Thyroid gland (tissue), 4 donors: ENCODE data around the gene RTF1. TPM values are rescaled to one million over a fixed set of nuclear protein-coding genes. Genes with fewer than 3 reads are reported as not detected.

Experiments
- DNase-seq, 2 donors: peaks; one replicate each; pipeline ENCODE4 v3.0.0-alpha.2; 2019
- H3K27ac ChIP-seq, 3 donors: fragments of 200-600 bp; sonication (generic); 1 replicate in 2 of 3; 2 replicates in 1 of 3; pipeline ENCODE4 v1.5.1; 2016 to 2019; ENCODE audit warnings: mild to moderate bottlenecking in 1 of 3, moderate library complexity in 1 of 3
- H3K27me3 ChIP-seq: fragments of 200-600 bp; sonication (generic); one replicate; pipeline ENCODE4 v1.5.1; 2019
- H3K36me3 ChIP-seq, 2 donors: fragments of 200-600 bp; sonication (generic); one replicate each; pipeline ENCODE4 v1.5.1; 2016 to 2019
- H3K4me1 ChIP-seq, 2 donors: fragments of 200-600 bp; sonication (generic); one replicate each; pipeline ENCODE4 v1.5.1; 2017 to 2019
- H3K4me3 ChIP-seq, 3 donors: fragments of 200-600 bp; sonication (generic); replicated peaks in 1 of 3; 1 replicate in 2 of 3; 2 replicates in 1 of 3; pipeline ENCODE4 v1.5.1; 2016; ENCODE audit warnings: mild to moderate bottlenecking in 1 of 3
- H3K9me3 ChIP-seq: fragments of 200-600 bp; sonication (generic); one replicate; pipeline ENCODE4 v1.5.1; 2017
- POLR2A ChIP-seq, 2 donors: fragments of 450-650 bp; IDR thresholded peaks; one replicate each; pipeline ENCODE4 v1.6.1; 2017; ENCODE audit warnings: antibody characterized with exemption in 2 of 2, mild to moderate bottlenecking in 2 of 2, moderate library complexity in 1 of 2
- WGBS, 2 donors: methylation state at CpG; one replicate each; pipeline ENCODE4 v1.1.5; 2017; 5-methylcytosine and 5-hydroxymethylcytosine counted together
- intact Hi-C: fragments of 100-400 bp; cut with DNase I; formaldehyde crosslinking; loops from one replicate; pipeline ENCODE4 v1.15.1; 2023
- total RNA-seq, 4 donors: library from RNA; depleted of rRNA; stranded (reverse); fragments of >200 nt; gene quantifications; one replicate each; pipeline ENCODE4 v1.2.3, GENCODE V29; 2016
- TF ChIP-seq, protein P1 (sequence below), 6 experiments: fragments of 200-600 bp in 3 of 6; fragments of 450-650 bp in 3 of 6; sonication (generic) in 3 of 6; IDR thresholded peaks; one replicate each; pipeline ENCODE4 v1.5.1; 2016 to 2019; ENCODE audit warnings: antibody characterized with exemption in 6 of 6, mild to moderate bottlenecking in 2 of 6, inconsistent platforms in 1 of 6, moderate library complexity in 1 of 6

RTF1 gene
- total RNA-seq, 4 donors from 2014 or later = 26.6 to 37.4 (median 35.4) TPM

DNA sequence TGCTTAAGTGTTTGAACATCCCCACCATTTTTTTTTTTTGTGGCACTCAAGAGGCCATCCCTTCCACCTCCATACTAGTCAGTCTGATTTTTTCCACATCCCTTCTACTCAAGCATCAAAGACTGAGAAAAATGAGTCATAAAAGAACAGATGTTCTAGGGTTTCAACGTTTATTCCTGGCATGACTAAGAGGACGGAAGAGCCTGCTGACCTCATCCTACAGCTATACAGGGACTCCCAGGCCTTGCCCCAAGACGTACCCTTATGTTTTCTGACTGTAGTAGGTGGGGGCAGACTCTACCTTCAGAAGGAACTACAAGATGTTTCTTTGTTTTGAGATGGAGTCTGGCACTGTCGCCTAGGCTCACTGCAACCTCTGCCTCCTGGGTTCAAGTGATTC lies 73.5 kb downstream of the RTF1 start:
- H3K27ac ChIP-seq = no peak overlapping the region
- H3K27me3 ChIP-seq = peaks cover 4% of the 10 kb centered on the region
- DNase-seq = no peak
- no peaks in the 10 kb centered on the region for H3K36me3 ChIP-seq
- WGBS, 2 donors = 54 to 72% methylated on average over 4 of the region's 4 CpGs
- no peaks in the 10 kb centered on the region for H3K9me3 ChIP-seq
- H3K4me3 ChIP-seq = no peak overlapping the region
- TF ChIP-seq, protein P1, sequence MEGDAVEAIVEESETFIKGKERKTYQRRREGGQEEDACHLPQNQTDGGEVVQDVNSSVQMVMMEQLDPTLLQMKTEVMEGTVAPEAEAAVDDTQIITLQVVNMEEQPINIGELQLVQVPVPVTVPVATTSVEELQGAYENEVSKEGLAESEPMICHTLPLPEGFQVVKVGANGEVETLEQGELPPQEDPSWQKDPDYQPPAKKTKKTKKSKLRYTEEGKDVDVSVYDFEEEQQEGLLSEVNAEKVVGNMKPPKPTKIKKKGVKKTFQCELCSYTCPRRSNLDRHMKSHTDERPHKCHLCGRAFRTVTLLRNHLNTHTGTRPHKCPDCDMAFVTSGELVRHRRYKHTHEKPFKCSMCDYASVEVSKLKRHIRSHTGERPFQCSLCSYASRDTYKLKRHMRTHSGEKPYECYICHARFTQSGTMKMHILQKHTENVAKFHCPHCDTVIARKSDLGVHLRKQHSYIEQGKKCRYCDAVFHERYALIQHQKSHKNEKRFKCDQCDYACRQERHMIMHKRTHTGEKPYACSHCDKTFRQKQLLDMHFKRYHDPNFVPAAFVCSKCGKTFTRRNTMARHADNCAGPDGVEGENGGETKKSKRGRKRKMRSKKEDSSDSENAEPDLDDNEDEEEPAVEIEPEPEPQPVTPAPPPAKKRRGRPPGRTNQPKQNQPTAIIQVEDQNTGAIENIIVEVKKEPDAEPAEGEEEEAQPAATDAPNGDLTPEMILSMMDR (IDR thresholded peaks at IDR 0.05) = no peak
- TF ChIP-seq POLR2A (IDR thresholded peaks at IDR 0.05) = no peak
- H3K4me1 ChIP-seq = peaks cover 23 to 24% of the 10 kb centered on the region in 2 donors
- intact Hi-C loops = no loop called here

DNA sequence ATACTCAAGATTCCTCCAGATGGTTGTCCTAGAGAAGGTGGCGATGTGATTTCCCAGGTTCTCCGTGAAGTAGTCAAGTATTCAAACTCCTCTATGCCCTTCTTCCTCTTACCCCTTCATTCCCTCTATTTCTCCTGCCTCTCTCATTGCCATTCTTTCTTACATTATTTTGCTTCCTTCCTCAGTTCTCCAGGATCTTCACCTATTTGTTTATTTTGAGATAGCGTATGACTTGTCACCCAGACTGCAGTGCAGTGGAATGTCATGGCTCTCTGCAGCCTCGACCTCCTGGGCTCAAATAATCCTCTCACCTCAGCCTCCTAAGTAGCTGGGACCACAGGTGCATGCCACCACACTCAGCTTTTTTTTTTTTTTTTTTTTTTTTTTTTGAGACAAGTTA lies 75.0 kb downstream of the RTF1 start:
- TF ChIP-seq, protein P1 (IDR thresholded peaks at IDR 0.05) = no peak
- no peak for TF ChIP-seq POLR2A (IDR thresholded peaks at IDR 0.05)
- Histone ChIP-seq H3K36me3 (no peaks in the 10 kb centered on the region), H3K9me3 (no peaks in the 10 kb centered on the region), H3K27me3 (peaks cover 4% of the 10 kb centered on the region), H3K4me1 (peaks cover 26 to 29% of the 10 kb centered on the region in 2 donors), H3K4me3 (no peak overlapping the region), H3K27ac (no peak overlapping the region)
- no peak for DNase-seq
- intact Hi-C loops = no loop called here
- WGBS, 2 donors = 82 to 90% methylated on average over 4 of the region's 4 CpGs

DNA sequence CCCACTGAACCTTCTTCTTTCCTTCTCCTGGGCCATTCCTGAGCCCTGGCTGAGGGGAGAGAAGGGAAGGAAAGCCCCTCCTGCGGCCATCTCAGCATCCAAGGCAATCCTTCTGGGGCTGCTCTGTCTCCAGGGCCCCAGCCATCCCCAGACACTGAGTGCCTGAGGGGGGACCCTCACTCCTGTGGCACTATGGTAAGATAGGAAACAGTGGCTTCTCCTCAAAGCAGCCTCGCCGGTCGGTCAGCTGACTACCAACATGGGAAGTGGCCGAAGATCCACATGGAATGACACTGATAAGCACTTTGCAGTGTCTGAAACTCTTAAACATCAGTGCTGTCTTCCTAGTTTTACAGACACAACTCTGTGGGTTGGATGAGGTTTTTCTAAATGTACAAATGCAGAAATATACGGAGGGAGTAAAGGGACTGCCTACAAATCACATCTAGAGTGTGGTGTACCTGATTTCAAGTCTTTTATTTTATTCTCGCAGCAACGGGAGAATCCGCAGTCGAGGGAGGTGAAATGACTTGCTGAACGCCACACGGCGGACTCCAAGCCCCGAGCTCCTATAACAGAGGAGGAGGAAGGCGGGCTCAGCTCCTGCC lies 75.8 kb downstream of the RTF1 start:
- WGBS, 2 donors = 3 to 7% methylated on average over 11 to 15 of the region's 15 CpGs
- no peak for DNase-seq
- H3K27me3 ChIP-seq = peaks cover 4% of the 10 kb centered on the region
- no peaks in the 10 kb centered on the region for H3K9me3 ChIP-seq
- TF ChIP-seq POLR2A (IDR thresholded peaks at IDR 0.05) = no peak
- TF ChIP-seq, protein P1 (IDR thresholded peaks at IDR 0.05) = no peak
- intact Hi-C loops = no loop called here
- H3K27ac ChIP-seq = no peak overlapping the region
- H3K4me1 ChIP-seq = peaks cover 26 to 29% of the 10 kb centered on the region in 2 donors
- peak overlapping the region in 2 of 3 donors; percentile 50 to 52 for H3K4me3 ChIP-seq
- no peaks in the 10 kb centered on the region for H3K36me3 ChIP-seq

DNA sequence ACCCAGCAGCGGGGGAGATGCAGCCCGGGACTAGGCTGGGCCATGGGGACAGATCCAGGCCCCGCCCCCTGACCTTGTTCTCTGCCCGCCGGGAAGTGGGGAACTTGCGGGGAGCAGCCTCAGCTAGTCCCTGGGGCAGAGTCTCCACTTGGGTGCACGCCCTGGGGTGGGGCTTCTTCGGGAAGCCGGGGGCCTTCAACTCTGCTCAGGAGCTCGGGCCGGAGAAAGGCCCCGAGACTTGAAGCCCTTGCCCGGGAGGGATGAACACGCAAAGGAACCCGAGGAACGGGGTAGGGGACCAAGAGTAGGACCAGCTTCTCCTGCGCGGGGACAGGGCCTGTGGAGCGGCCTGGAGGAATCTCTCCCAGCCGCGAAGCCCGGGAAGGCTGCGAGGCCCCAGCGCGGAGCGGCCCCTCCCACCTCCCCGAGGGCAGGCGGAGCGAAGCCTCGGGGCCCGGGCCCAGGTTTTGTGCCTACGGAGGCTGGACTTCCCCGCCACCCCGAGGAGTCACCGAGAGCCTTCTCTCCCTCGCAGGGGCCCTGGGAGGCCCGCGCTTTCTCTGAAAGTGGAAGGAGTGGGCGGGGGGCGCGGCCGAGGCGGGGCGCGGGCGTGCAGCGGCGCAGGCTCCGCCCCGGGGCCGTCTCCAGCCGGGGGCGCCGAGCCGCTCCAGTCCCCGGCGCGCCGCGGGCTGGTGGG lies 76.5 kb downstream of the RTF1 start, which contains the start of gene ITPKA:
TSS of gene ITPKA (plus strand) at position 670 of the 697 bp plus-strand sequence. CDS start 54 bp downstream, outside the sequence.
- Histone ChIP-seq H3K9me3 (no peaks in the 10 kb centered on the region), H3K4me3 (peak within 1 kb of the TSS in 2 of 3 donors; percentile 50 to 52), H3K27me3 (peaks cover 4% of the 10 kb centered on the region), H3K4me1 (peaks cover 26 to 29% of the 10 kb centered on the region in 2 donors), H3K36me3 (no peaks in the 10 kb centered on the region), H3K27ac (no peak within 1 kb of the TSS)
- WGBS, 2 donors = 0 to 1% methylated on average over 10 to 20 of the region's 60 CpGs
- TF ChIP-seq POLR2A (IDR thresholded peaks at IDR 0.05) = peak in 1 of 2 donors; percentile 29
- TF ChIP-seq, protein P1 (IDR thresholded peaks at IDR 0.05) = no peak
- intact Hi-C loops = no loop called here
- peak; percentile 65 to 74 for DNase-seq

DNA sequence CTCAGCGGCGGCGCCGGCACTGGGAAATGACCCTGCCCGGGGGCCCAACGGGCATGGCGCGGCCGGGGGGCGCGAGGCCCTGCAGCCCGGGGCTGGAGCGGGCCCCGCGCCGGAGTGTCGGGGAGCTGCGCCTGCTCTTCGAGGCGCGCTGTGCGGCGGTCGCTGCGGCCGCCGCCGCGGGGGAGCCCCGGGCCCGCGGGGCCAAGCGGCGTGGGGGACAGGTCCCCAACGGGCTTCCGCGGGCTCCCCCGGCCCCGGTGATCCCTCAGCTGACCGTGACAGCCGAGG lies 77.0 kb downstream of the RTF1 start:
- peaks cover 26 to 29% of the 10 kb centered on the region in 2 donors for H3K4me1 ChIP-seq
- WGBS, 2 donors = no CpG with 5 or more reads among the region's 41 CpGs
- no peaks in the 10 kb centered on the region for H3K36me3 ChIP-seq
- no peak for DNase-seq
- peaks cover 4% of the 10 kb centered on the region for H3K27me3 ChIP-seq
- peak overlapping the region in 1 of 3 donors; percentile 50 for H3K4me3 ChIP-seq
- TF ChIP-seq, protein P1 (IDR thresholded peaks at IDR 0.05) = no peak
- no peak for TF ChIP-seq POLR2A (IDR thresholded peaks at IDR 0.05)
- intact Hi-C loops = no loop called here
- H3K27ac ChIP-seq = no peak overlapping the region
- no peaks in the 10 kb centered on the region for H3K9me3 ChIP-seq
